Activated CD4-positive, alpha-beta T cell treated with anti-CD3 and anti-CD28 coated beads for 1 hour (primary cell): Measurements from ENCODE around the gene IQGAP3.

Experiments used
- DNase-seq: peaks from one replicate; pipeline ENCODE4 v3.0.0-alpha.2; 2020

Gene IQGAP3

DNA sequence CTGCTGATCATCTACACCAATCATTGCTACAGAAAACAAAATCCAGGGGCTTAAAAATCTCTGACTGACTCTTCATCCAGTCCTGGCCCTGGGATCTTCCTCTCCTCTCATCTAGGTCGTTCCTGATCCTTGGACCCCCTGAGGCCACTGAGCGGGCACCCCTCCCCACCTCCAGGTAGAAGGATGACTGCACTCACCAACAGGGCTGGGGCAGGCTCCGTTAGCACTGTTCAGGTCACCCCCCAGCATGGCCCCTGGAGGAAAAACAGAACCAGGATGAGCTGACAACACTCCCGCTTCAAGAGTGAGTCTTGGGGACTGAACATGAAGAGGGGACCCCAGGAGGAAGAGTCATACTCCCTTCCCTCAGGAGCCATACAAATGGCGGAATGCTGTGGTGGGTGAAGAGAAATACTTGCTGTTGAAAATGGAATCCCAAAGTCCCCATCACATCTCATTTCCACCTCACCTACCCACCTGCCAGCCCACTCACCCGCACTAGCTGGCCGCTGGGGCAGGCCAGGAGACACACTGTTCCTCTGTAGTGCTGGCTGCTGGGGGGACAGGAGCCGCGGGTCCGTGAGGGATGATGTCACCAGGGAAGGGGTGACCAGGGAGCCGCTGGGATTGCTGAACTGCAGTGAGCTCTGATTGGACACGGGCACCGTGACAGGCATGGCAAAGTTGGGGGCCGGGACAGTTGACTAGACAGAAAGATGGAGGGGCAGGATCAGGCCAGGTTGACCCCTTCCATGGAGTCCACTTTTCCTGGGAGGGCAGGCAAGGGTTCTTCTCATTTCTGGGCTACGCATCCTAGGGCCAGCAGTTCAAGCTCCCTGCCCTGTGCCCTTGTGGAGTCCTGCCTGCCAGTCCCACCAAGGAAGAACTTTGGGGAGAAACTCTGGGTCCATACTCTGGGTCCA is 93.0 kb downstream of the IQGAP3 start:
- no peak for DNase-seq

DNA sequence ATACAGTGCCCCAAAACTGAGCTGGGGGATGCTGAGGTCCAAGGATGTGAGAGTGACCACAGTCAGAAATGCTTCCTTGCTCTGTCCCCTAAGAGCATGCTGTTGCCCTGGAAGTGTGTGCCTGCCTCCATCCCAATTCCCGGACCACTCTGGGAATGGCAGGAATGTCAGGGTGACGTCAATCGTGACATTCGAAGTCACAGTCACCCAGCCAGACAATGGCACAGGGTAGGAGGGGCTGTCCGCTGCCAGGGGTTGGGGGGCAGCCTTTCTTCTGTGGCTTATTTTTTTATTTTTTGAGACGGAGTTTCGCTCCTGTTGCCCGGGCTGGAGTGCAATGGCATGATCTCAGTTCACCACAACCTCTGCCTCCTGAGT is 94.1 kb downstream of the IQGAP3 start:
- no peak for DNase-seq

DNA sequence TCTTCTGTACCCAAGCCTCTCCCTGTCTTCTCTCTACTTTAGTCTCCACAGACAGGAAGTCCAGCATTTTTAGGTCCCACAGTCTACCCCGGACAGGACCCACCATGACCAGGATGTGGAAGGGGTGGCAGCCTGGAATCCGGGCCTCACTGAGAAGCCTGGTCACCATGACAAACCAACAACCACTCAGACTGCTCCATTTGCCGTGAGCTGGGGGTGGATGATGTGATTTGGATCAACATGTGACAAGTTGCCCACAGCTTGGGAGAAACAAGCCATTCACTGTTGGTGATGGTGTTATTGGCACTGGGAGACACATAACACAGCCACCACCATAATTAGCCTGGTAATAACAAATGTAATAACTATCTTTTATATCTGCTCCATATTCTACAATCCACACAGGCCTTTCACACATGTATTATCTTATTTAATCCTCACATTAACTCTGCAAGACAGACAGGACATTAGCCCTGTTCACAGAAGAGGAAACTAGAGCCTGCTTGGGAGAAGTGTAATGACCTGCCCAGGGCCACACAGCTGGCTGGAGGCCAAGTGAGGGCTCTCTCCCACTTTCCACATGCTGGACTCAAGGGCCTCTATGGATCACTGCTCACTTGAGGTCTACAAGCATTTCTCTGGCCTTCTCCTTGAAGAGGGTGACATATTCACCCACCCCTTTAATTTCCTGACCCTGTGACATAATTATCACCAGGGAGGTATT is 94.7 kb downstream of the IQGAP3 start:
- DNase-seq: no peak

DNA sequence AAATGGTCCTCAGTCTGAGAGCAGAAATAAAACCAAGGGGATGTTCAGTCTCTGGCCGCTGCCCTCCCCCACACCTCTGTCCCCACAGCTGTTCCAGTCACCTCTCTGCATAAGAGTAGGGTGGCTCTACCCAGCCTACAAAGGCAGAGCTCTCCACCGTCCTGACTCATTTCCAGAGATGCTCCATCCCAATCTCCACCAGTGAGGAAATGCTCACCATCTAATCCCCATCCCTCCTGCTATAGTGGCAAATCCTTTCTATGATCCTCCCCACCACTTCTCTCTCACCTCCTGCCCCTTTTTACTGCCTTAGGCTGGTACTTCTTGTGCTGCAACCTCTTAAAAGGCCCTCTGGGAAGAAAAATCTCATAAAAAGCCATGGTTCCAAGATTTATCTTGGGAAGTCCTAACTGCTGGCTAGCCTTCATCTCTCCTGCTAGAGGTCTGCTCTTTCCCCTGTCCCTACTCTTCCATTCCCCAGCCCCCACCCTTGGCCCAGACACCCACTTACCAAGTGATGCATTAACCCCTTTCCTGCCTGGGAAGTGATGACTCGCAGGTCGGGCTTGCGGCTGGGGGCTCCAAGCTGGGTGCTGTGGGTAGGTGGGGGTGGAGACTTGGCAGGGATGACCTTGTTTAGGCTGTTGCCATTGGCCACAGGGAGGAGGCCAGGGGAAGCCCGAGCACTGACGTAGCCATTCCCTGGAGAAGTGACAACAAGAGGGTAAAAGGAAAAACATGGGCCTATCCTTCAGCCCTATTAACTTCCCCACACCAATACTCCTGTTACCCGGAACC is 95.7 kb downstream of the IQGAP3 start:
- DNase-seq: no peak

DNA sequence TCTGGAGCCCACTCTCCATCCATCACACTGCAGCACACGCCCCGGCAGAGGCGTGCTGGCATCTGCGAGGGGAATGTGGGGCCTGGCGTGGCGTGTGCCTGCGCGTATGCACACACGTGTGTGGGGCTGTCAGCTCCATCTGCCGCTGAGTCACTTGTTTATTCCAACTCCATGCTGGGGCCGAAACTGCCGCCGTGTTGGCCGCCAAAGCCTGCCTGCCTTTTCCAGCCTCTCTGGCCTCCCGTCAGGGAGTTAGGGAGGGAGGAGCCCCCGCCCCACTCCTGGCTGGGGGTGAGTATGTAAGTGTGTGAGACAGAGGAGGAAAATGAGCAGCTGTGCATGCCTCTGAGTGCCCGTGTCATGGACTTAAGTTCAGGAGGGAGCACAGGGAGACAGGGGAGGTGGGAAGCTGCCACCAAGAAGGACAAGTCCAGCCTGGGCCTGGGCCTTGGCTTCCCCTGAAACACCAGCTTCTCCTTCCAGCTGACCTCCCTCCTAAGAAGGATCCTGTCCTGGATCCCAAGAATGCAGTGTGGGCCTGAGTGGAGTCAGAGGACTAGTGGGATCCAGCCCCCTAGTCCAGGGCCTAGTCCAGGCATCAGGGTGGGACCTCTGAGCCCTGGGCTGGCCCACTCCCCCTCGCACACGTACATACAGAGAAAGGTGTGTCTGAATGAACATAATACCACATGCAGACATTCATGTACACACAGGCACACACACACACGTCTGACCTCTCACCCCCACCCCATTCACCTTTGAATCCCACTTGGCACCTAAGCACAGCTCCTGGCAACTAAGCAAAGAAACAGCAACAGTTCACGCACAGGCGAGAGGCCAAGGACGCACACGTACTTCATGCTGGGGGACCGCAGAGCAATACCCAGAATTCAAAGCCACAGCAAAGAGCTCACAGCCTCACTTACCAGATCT is 96.5 kb downstream of the IQGAP3 start:
- DNase-seq: no peak
